ENCODE data around the gene ANAPC16.
"Not testable (repeated sequence)": the region's sequence is repeated elsewhere in the genome, so short reads cannot be mapped to it uniquely, and the experiment has no call there.

Gene ANAPC16

DNA sequence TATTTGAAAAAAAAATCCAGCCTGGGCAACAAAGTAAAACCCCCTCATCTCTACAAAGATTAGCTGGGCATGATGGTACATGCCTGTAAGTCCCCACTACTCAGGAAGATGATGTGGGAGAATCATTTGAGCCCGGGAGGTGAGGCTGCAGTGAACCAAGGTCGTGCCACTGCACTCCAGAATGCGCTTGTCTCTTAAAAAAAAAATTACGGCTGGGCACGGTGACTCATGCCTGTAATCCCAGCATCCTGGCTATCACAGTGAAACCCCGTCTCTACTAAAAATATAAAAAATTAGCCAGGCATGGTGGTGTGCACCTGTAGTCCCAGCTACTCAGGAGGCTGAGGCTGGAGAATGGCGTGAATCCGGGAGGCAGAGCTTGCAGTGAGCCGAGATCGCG, 4.4 kb upstream of the ANAPC16 start:
- H3K27ac ChIP-seq (ENCODE audit: low read depth, low read length, severe bottlenecking); H3K4me3 ChIP-seq (ENCODE audit: extremely low read depth, insufficient read depth, low read length, poor library complexity, severe bottlenecking); H3K4me1 ChIP-seq (ENCODE audit: control insufficient read depth, insufficient read depth, low read length, poor library complexity, severe bottlenecking); H3K9me3 ChIP-seq (ENCODE audit: control insufficient read depth, low read length): not testable (repeated sequence)
- WGBS, 2 experiments (ENCODE audit: insufficient coverage in 2 of 2): 86 to 97% methylated on average over 6 to 8 of the region's 11 CpGs
- H3K36me3 ChIP-seq (ENCODE audit: control insufficient read depth, insufficient read depth, low read length): peaks cover 49% of the 10 kb centered on the region

- not testable (repeated sequence) for H3K27ac ChIP-seq (ENCODE audit: low read depth, low read length, severe bottlenecking); H3K9me3 ChIP-seq (ENCODE audit: control insufficient read depth, low read length); H3K4me1 ChIP-seq (ENCODE audit: control insufficient read depth, insufficient read depth, low read length, poor library complexity, severe bottlenecking); H3K4me3 ChIP-seq (ENCODE audit: extremely low read depth, insufficient read depth, low read length, poor library complexity, severe bottlenecking)
- H3K36me3 ChIP-seq (ENCODE audit: control insufficient read depth, insufficient read depth, low read length): peaks cover 44% of the 10 kb centered on the region
- 83 to 100% methylated on average over 1 of the region's 2 CpGs for WGBS, 2 experiments (ENCODE audit: insufficient coverage in 2 of 2)
These were observed 4.0 kb upstream of the ANAPC16 start for GRCh38 chr10:72211832-72212231.

- no peaks in the 10 kb centered on the region for H3K9me3 ChIP-seq (ENCODE audit: control insufficient read depth, low read length)
- H3K4me3 ChIP-seq (ENCODE audit: extremely low read depth, insufficient read depth, low read length, poor library complexity, severe bottlenecking): no peak overlapping the region
- H3K4me1 ChIP-seq (ENCODE audit: control insufficient read depth, insufficient read depth, low read length, poor library complexity, severe bottlenecking): peaks cover 3% of the 10 kb centered on the region
- H3K36me3 ChIP-seq (ENCODE audit: control insufficient read depth, insufficient read depth, low read length): peaks cover 23% of the 10 kb centered on the region
- H3K27ac ChIP-seq (ENCODE audit: low read depth, low read length, severe bottlenecking): no peak overlapping the region
- WGBS, 2 experiments (ENCODE audit: insufficient coverage in 2 of 2): no CpG with 5 or more reads among the region's 1 CpG
These were observed 2.5 kb downstream of the ANAPC16 start for GRCh38 chr10:72218325-72218724.

GRCh38 chr10:72218726-72219125, 2.9 kb downstream of the ANAPC16 start:
- 92 to 100% methylated on average over 1 to 2 of the region's 2 CpGs for WGBS, 2 experiments (ENCODE audit: insufficient coverage in 2 of 2)
- Histone ChIP-seq H3K27ac (ENCODE audit: low read depth, low read length, severe bottlenecking) (no peak overlapping the region), H3K4me1 (ENCODE audit: control insufficient read depth, insufficient read depth, low read length, poor library complexity, severe bottlenecking) (peaks cover 3% of the 10 kb centered on the region), H3K9me3 (ENCODE audit: control insufficient read depth, low read length) (no peaks in the 10 kb centered on the region), H3K4me3 (ENCODE audit: extremely low read depth, insufficient read depth, low read length, poor library complexity, severe bottlenecking) (no peak overlapping the region), H3K36me3 (ENCODE audit: control insufficient read depth, insufficient read depth, low read length) (peaks cover 26% of the 10 kb centered on the region)

- no peak overlapping the region for H3K27ac ChIP-seq (ENCODE audit: low read depth, low read length, severe bottlenecking)
- no peak overlapping the region for H3K4me3 ChIP-seq (ENCODE audit: extremely low read depth, insufficient read depth, low read length, poor library complexity, severe bottlenecking)
- peaks cover 32% of the 10 kb centered on the region for H3K36me3 ChIP-seq (ENCODE audit: control insufficient read depth, insufficient read depth, low read length)
- H3K4me1 ChIP-seq (ENCODE audit: control insufficient read depth, insufficient read depth, low read length, poor library complexity, severe bottlenecking): peaks cover 3% of the 10 kb centered on the region
- 90 to 91% methylated on average over 2 to 3 of the region's 6 CpGs for WGBS, 2 experiments (ENCODE audit: insufficient coverage in 2 of 2)
- no peaks in the 10 kb centered on the region for H3K9me3 ChIP-seq (ENCODE audit: control insufficient read depth, low read length)
These were observed 3.5 kb downstream of the ANAPC16 start for GRCh38 chr10:72219235-72219814.

DNA sequence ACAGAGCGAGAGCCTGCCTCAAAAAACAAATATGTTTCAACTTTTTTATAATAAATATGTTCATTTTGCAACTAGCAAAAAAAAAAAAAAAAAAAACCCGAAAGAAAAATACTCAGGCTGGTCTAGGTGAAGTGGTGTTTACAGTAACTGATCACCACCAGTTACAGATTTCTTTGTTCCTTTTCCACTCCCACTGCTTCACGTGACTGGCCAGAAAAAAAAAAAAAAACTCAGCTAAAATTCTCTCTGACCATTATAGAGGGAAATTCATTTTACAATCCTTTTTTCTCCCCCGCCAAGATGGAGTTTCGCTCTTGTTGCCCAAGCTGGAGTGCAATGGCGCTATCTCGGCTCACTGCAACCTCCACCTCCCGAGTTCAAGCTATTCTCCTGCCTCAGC, 4.8 kb downstream of the ANAPC16 start:
- 93 to 98% methylated on average over 4 to 5 of the region's 8 CpGs for WGBS, 2 experiments (ENCODE audit: insufficient coverage in 2 of 2)
- Histone ChIP-seq H3K4me1 (ENCODE audit: control insufficient read depth, insufficient read depth, low read length, poor library complexity, severe bottlenecking) (no peaks in the 10 kb centered on the region), H3K27ac (ENCODE audit: low read depth, low read length, severe bottlenecking) (no peak overlapping the region), H3K36me3 (ENCODE audit: control insufficient read depth, insufficient read depth, low read length) (peaks cover 44% of the 10 kb centered on the region), H3K4me3 (ENCODE audit: extremely low read depth, insufficient read depth, low read length, poor library complexity, severe bottlenecking) (no peak overlapping the region), H3K9me3 (ENCODE audit: control insufficient read depth, low read length) (no peaks in the 10 kb centered on the region)

DNA sequence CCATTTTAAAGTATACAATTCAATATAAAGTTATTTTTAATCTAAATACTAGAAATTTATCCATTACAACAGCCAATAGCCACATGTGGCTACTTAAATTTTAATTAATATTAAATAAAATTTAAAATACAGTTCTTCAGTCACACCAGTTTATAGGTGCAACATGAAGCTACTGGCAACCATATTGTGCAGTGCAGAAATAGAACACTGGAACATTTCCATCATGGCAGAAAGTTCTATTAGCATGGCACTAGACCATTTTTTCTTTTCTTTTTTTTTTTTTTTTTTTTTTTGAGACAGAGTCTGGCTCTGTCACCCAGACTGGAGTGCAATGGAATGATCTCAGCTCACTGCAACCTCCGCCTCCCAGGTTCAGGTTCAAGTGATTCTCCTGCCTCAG, 5.5 kb downstream of the ANAPC16 start:
- WGBS, 2 experiments (ENCODE audit: insufficient coverage in 2 of 2): 80 to 100% methylated on average over 1 of the region's 1 CpG
- H3K4me1 ChIP-seq (ENCODE audit: control insufficient read depth, insufficient read depth, low read length, poor library complexity, severe bottlenecking): no peaks in the 10 kb centered on the region

GRCh38 chr10:72223743-72224101, 7.9 kb downstream of the ANAPC16 start:
- no peaks in the 10 kb centered on the region for H3K9me3 ChIP-seq (ENCODE audit: control insufficient read depth, low read length)
- H3K27ac ChIP-seq (ENCODE audit: low read depth, low read length, severe bottlenecking): no peak overlapping the region
- no CpG with 5 or more reads among the region's 1 CpG for WGBS, 2 experiments (ENCODE audit: insufficient coverage in 2 of 2)
- H3K36me3 ChIP-seq (ENCODE audit: control insufficient read depth, insufficient read depth, low read length): peaks cover 54% of the 10 kb centered on the region
- H3K4me3 ChIP-seq (ENCODE audit: extremely low read depth, insufficient read depth, low read length, poor library complexity, severe bottlenecking): no peak overlapping the region
- no peaks in the 10 kb centered on the region for H3K4me1 ChIP-seq (ENCODE audit: control insufficient read depth, insufficient read depth, low read length, poor library complexity, severe bottlenecking)

More for the DNA sequence above, 5.5 kb downstream of the ANAPC16 start:
- no peak overlapping the region for H3K27ac ChIP-seq (ENCODE audit: low read depth, low read length, severe bottlenecking)
- peaks cover 44% of the 10 kb centered on the region for H3K36me3 ChIP-seq (ENCODE audit: control insufficient read depth, insufficient read depth, low read length)
- H3K4me3 ChIP-seq (ENCODE audit: extremely low read depth, insufficient read depth, low read length, poor library complexity, severe bottlenecking): no peak overlapping the region
- H3K9me3 ChIP-seq (ENCODE audit: control insufficient read depth, low read length): no peaks in the 10 kb centered on the region

DNA sequence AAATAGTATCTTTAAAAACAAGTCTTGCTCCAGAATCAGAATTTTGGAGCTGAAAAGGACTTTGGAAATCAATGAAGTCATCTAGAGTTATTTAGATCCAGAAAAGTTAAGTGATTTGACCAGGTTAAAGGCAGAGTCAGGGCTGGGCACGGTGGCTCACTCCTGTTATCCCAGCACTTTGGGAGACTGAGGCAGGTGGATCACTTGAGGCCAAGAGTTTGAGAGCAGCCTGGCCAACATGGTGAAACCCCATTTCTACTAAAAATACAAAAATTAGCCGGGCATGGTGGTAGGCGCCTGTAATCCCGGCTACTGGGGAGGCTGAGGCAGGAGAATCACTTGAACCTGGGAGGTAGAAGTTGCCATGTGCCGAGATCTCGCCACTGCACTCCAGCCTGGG, 8.4 kb downstream of the ANAPC16 start:
- not testable (repeated sequence) for H3K9me3 ChIP-seq (ENCODE audit: control insufficient read depth, low read length); H3K4me3 ChIP-seq (ENCODE audit: extremely low read depth, insufficient read depth, low read length, poor library complexity, severe bottlenecking); H3K27ac ChIP-seq (ENCODE audit: low read depth, low read length, severe bottlenecking); H3K4me1 ChIP-seq (ENCODE audit: control insufficient read depth, insufficient read depth, low read length, poor library complexity, severe bottlenecking)
- WGBS, 2 experiments (ENCODE audit: insufficient coverage in 2 of 2): 96 to 100% methylated on average over 6 of the region's 6 CpGs
- H3K36me3 ChIP-seq (ENCODE audit: control insufficient read depth, insufficient read depth, low read length): peaks cover 56% of the 10 kb centered on the region

DNA sequence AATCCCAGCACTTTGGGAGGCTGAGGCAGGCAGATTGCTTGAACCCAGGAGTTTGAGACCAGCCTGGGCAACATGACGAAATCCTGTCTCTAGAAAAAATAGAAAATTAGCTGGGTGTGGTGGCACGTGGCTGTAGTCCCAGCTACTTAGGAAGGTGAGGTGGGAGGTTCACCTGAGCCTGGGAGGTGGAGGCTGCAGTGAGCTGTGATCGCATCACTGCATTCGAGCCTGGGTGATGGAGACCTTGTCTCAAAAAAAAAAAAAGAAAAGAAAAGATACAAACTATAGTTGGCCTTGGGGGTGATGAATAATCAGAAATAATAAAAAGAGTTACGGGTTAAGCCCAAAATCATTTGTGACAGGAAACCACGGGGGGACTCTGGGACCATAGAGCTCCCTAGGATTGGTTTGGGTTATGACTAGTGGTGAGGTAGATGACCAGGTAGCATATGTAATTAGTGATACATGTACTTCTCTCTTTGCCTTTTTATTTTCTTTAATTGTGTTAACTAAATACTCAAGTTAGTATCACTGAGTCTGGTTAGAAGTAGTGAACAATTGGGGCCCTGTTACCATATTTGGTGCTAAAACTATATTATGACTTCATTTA, 10.7 kb downstream of the ANAPC16 start:
- no peak overlapping the region for H3K4me3 ChIP-seq (ENCODE audit: extremely low read depth, insufficient read depth, low read length, poor library complexity, severe bottlenecking)
- H3K36me3 ChIP-seq (ENCODE audit: control insufficient read depth, insufficient read depth, low read length): peaks cover 59% of the 10 kb centered on the region
- H3K4me1 ChIP-seq (ENCODE audit: control insufficient read depth, insufficient read depth, low read length, poor library complexity, severe bottlenecking): no peaks in the 10 kb centered on the region
- H3K9me3 ChIP-seq (ENCODE audit: control insufficient read depth, low read length): no peaks in the 10 kb centered on the region
- WGBS, 2 experiments (ENCODE audit: insufficient coverage in 2 of 2): 93 to 95% methylated on average over 4 to 5 of the region's 6 CpGs
- H3K27ac ChIP-seq (ENCODE audit: low read depth, low read length, severe bottlenecking): no peak overlapping the region

GRCh38 chr10:72227826-72228225, 12.0 kb downstream of the ANAPC16 start:
- peaks cover 62% of the 10 kb centered on the region for H3K36me3 ChIP-seq (ENCODE audit: control insufficient read depth, insufficient read depth, low read length)
- H3K9me3 ChIP-seq (ENCODE audit: control insufficient read depth, low read length): no peaks in the 10 kb centered on the region
- H3K4me3 ChIP-seq (ENCODE audit: extremely low read depth, insufficient read depth, low read length, poor library complexity, severe bottlenecking): no peak overlapping the region
- WGBS, 2 experiments (ENCODE audit: insufficient coverage in 2 of 2): 90 to 93% methylated on average over 2 to 4 of the region's 6 CpGs
- no peak overlapping the region for H3K27ac ChIP-seq (ENCODE audit: low read depth, low read length, severe bottlenecking)
- no peaks in the 10 kb centered on the region for H3K4me1 ChIP-seq (ENCODE audit: control insufficient read depth, insufficient read depth, low read length, poor library complexity, severe bottlenecking)

All from mesodermal cell (in vitro differentiated cells).